Ishikawa (cell line): ENCODE results near the gene PIK3IP1.

Source experiments
- CEBPB ChIP-seq: IDR thresholded peaks from 2 replicates; pipeline ENCODE4 v1.6.1; 2012
- CREB1 ChIP-seq: IDR thresholded peaks from 2 replicates; pipeline ENCODE4 v1.6.1; 2012; ENCODE audit warnings: low read depth
- EGR1 ChIP-seq: IDR thresholded peaks from 2 replicates; pipeline ENCODE4 v1.6.1; 2012
- EP300 ChIP-seq: IDR thresholded peaks from 2 replicates; pipeline ENCODE4 v1.6.1; 2012; ENCODE audit warnings: borderline replicate concordance
- FOXM1 ChIP-seq: IDR thresholded peaks from 2 replicates; pipeline ENCODE4 v1.6.1; 2012; ENCODE audit warnings: low read depth, borderline replicate concordance
- MAX ChIP-seq: IDR thresholded peaks from 2 replicates; pipeline ENCODE4 v1.6.1; 2012
- NFIC ChIP-seq: IDR thresholded peaks from 2 replicates; pipeline ENCODE4 v1.6.1; 2012
- RAD21 ChIP-seq: IDR thresholded peaks from 2 replicates; pipeline ENCODE4 v1.6.1; 2012; ENCODE audit warnings: low read depth
- REST ChIP-seq: IDR thresholded peaks from 2 replicates; pipeline ENCODE4 v1.6.1; 2012; ENCODE audit warnings: low read depth, mild to moderate bottlenecking
- TAF1 ChIP-seq: IDR thresholded peaks from 2 replicates; pipeline ENCODE4 v1.6.1; 2012; ENCODE audit warnings: low read depth, mild to moderate bottlenecking
- TCF12 ChIP-seq: IDR thresholded peaks from 2 replicates; pipeline ENCODE4 v1.6.1; 2012; ENCODE audit warnings: low read depth
- TEAD4 ChIP-seq: IDR thresholded peaks from 2 replicates; pipeline ENCODE4 v1.6.1; 2012
- USF1 ChIP-seq: IDR thresholded peaks from 2 replicates; pipeline ENCODE4 v1.6.1; 2012
- YY1 ChIP-seq: IDR thresholded peaks from 2 replicates; pipeline ENCODE4 v1.6.1; 2012; ENCODE audit warnings: low read depth
- ZBTB7A ChIP-seq: IDR thresholded peaks from 2 replicates; pipeline ENCODE4 v1.6.1; 2012; ENCODE audit warnings: low read depth

Gene PIK3IP1

GRCh38 chr22:31287818-31288495 lies 4.3 kb downstream of the PIK3IP1 start:
- no peak for TF ChIP-seq MAX
- TF ChIP-seq ZBTB7A = no peak
- TF ChIP-seq USF1 = no peak
- no peak for TF ChIP-seq TEAD4
- TF ChIP-seq CEBPB = no peak
- TF ChIP-seq CREB1 = no peak
- TF ChIP-seq FOXM1 = no peak
- TF ChIP-seq TCF12 = no peak
- TF ChIP-seq REST = no peak
- no peak for TF ChIP-seq TAF1
- TF ChIP-seq YY1 = no peak

- TF ChIP-seq EP300 (no peak), TEAD4 (no peak), ZBTB7A (no peak), USF1 (no peak), CREB1 (no peak), TCF12 (no peak), REST (no peak), EGR1 (no peak), YY1 (no peak), NFIC (no peak), RAD21 (no peak), FOXM1 (no peak), TAF1 (no peak), MAX (no peak), CEBPB (no peak)
Observed at GRCh38 chr22:31286360-31287255, 5.7 kb downstream of the PIK3IP1 start.

- TF ChIP-seq YY1 (no peak), CREB1 (no peak), TEAD4 (no peak), REST (no peak), ZBTB7A (no peak), USF1 (no peak), FOXM1 (no peak), MAX (no peak), TCF12 (no peak), EP300 (no peak), CEBPB (no peak), RAD21 (no peak), EGR1 (no peak), TAF1 (no peak), NFIC (no peak)
Observed at GRCh38 chr22:31284281-31285155, 7.8 kb downstream of the PIK3IP1 start.
